Cardiac fibroblast (primary cell): Measurements from ENCODE around the gene EMILIN1.

Source experiments
- DNase-seq, 2 donors: peaks; one replicate each; pipeline versions ENCODE4 v3.0.0 to v3.0.0-alpha.2; 2010; ENCODE audit warnings: low read depth in 2 of 2
- H3K4me3 ChIP-seq, 2 donors: replicated peaks in 1 of 2; 1 replicate in 1 of 2; 2 replicates in 1 of 2; pipeline ENCODE4 v1.5.1; 2011; ENCODE audit warnings: low read depth in 2 of 2, low read length in 2 of 2, mild to moderate bottlenecking in 2 of 2, moderate library complexity in 1 of 2
- CTCF ChIP-seq: IDR thresholded peaks from one replicate; pipeline ENCODE4 v1.5.1; 2011; ENCODE audit warnings: low read depth, mild to moderate bottlenecking, low read length, inconsistent platforms

EMILIN1 gene

DNA sequence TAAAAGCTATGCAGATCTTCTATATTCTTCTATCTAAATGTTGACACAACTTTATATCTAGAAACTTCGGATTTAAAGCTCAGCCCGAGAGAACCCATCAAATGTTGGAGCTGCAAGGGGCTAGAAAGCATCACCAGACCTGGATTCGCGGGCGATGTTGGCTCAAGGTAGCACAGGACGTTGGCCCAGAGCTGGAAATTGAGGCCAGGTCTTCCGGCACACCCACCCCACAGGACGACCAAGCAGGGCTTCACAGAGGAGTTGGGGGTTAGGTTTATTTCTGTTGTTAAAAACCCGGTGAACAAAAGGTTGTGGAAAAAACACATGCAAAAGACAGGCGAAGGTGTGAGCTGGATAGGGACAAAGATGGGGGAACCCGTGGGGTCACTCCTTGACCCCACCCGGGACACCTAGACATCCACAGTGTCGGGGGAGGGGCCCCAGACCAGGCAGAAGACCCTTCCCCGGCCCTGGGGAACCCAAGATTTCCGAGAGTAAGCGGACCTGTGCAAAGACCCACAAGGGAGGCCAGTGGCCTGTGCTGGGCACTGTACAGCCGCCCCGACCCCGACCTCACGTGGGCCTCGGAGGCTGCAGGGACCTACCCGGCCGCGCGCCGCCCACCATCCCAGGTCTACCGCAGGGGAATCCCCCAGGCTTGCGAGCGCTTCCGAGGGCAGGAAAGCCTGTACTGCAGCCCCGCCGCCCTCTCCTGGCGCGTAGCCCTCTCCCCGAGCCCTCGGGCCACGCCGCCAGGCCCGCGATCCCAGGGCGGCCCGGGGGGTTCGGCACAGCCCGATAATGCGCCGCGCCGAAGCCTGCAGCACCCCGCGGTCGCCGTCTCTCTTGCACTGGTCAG is 28.8 kb upstream of the EMILIN1 start:
- no peak for TF ChIP-seq CTCF
- peak overlapping the region; percentile 91 to 97 for H3K4me3 ChIP-seq
- no peak for DNase-seq

DNA sequence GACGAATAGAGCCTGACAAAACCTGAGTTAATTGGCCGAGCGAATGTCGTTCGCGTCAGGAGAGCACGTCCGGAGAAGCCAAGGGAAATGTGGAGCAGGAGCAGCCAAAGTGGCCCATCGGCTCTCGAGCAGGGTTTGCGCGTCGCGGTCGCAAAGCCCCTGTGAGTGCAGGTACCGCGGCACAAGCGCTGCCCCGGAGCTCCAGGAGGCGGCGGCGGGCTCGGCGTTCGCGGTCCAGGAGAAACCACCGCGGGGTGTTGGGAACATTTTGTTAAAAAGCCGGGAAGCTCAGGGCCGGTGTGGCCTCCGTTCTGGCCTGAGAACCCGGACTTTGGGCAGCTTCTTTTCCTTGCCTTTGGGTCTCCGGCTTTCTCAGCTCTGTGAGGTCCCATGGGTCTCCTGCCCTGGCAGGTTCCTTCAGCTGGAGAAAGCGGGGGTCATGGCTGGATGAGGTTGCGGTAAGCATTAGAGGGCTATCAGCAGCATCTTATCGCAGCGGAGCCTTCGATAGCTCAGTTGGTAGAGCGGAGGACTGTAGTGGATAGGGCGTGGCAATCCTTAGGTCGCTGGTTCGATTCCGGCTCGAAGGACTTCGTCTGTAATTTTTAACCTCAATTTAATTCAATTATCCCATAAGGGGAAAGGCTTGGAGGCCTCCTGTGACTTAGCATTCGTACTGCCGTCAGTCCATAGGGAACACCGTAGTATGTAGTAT is 28.0 kb upstream of the EMILIN1 start:
- peak overlapping the region; percentile 91 to 97 for H3K4me3 ChIP-seq

GRCh38 chr2:27050996-27051901 is 27.2 kb upstream of the EMILIN1 start, which contains the start of gene AGBL5:
Gene AGBL5, plus strand, starts transcription at chr2:27051668. Its CDS starts 1,291 bp downstream, at chr2:27052959.
- peak; percentile 95 to 96 for DNase-seq
- TF ChIP-seq CTCF: no peak
- peak within 1 kb of the TSS; percentile 91 to 97 for H3K4me3 ChIP-seq

More for the DNA sequence above, 28.0 kb upstream of the EMILIN1 start:
- peak; percentile 95 to 98 for DNase-seq
- peak; percentile 58 for TF ChIP-seq CTCF

- DNase-seq: no peak
- no peak for TF ChIP-seq CTCF
- H3K4me3 ChIP-seq: peak overlapping the region; percentile 91 to 97
Observed at GRCh38 chr2:27051902-27052645, 26.3 kb upstream of the EMILIN1 start.

- H3K4me3 ChIP-seq: no peak overlapping the region
- TF ChIP-seq CTCF: no peak
- no peak for DNase-seq
Observed at GRCh38 chr2:27053321-27053720, 25.1 kb upstream of the EMILIN1 start.

GRCh38 chr2:27053776-27054175 is 24.6 kb upstream of the EMILIN1 start:
- DNase-seq: no peak
- TF ChIP-seq CTCF: no peak

More at GRCh38 chr2:27053776-27054175, 24.6 kb upstream of the EMILIN1 start:
- no peak overlapping the region for H3K4me3 ChIP-seq
